Measurements from ENCODE around the gene C2CD2.

The C2CD2 gene

DNA sequence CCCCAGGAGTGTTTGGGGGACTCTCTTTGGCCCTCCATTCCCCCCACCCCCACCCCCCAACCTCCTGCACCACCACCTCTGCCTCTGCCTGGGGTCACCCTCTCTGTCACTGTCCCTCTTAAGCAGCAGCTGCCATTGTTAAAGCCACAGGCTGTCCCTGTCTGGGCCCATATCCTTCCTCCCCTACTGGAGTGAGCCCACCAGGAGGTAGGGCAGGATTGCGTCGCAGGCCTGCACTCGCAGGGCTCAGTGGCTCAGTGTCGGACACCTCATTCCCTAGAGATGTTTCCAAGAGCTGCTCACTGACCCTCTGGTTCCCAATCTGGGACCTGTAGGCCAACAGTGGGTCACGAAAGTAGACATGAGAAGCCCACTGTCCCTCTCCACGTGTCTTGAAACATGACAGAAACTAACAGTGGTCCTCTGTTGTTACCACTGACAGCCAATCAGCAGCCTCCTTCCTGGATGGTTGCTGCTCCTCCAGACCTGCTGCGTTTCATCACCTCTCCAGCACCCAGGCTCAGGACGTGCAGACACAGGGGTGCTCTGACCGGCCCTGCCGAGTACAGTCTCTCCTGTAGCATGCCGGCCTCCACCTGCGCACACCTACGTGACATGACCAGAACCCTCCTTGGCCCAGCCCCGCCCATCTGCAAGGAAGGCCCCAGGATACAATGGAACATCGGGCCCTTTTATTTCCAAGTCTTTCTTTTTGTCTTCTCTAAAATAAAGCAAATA, 82.4 kb downstream of the C2CD2 start:
- in situ Hi-C loops (cut with MboI; ENCODE audit: low sequenced_read_pairs), result no loop called here

DNA sequence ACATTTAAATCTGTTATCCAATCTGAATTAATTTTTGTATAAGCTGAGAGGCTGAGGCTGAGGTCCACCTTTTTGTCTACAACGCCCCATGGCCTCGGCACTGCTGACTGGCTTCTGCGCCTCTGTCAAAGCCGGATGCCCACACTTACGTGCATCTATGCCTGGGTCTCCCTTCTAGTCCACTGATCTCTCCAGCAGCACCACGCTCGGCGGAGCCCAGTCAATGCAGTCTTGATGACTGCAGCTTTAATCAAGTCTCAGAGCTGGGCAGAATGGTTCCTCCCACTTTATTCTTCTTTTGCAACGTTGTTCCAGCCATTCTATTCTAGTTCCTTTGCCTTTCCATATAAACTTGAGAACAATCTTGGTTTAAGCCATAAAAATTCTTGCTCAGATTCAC, 84.0 kb downstream of the C2CD2 start:
- in situ Hi-C loops (cut with MboI; ENCODE audit: low sequenced_read_pairs), result no loop called here

DNA sequence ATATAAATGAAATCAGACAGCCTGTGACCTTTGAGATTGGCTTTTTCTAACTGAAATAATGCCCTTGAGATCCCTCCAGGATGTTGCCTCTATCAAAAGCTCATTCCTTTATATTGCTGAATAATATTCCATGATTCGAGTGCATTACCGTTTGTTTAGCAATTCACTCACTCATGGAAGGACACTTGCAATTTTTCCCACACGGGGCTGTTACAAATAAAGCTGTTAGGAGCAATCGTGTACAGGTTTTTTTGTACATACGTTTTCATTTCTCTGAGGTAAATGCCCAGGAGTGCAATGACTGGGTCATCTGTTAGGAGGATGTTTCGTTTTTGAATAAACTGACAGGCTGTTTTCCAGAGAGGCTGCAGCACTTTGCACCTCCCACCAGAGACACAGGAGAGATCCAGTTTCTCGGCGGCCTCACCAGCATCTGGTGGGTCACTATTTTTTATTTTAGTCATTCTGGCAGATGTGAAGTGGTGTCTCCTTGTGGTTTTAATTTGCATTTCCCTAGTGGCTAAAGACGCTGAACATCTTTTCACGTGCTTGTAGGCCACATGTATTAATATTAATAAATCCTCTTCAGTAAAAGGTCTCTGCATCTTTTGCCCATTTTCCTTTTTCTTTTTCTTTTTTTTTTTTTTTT, 85.6 kb downstream of the C2CD2 start:
- in situ Hi-C loops (cut with MboI; ENCODE audit: low sequenced_read_pairs), result no loop called here

DNA sequence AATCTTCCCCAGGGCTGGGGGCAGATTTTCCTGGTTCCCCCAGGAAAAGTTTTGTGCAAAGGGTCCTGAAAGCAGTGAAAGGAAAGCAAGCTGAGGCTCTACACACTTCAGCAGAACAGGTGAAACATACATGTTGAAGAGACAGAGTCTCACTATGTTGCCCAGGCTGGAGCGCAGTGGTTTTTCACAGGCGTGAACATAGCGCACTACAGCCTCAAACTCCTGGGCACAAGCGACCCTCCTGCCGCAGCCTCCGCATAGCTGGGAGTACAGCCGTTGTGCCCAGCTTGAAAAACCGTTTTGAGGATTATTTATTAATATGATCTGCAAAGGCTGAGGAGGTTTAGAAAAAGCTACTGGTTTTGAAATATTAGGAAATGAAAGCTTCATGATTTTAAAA, 86.5 kb downstream of the C2CD2 start:
- in situ Hi-C loops (cut with MboI; ENCODE audit: low sequenced_read_pairs), result no loop called here

- in situ Hi-C loops (cut with MboI; ENCODE audit: low sequenced_read_pairs), result no loop called here
Measured at GRCh38 chr21:41866274-41866809, 87.5 kb downstream of the C2CD2 start.

- in situ Hi-C loops (cut with MboI; ENCODE audit: low sequenced_read_pairs), result no loop called here
Measured at GRCh38 chr21:41865002-41865777, 88.6 kb downstream of the C2CD2 start.

- in situ Hi-C loops (cut with MboI; ENCODE audit: low sequenced_read_pairs), result no loop called here
Measured at GRCh38 chr21:41864311-41865001, 89.4 kb downstream of the C2CD2 start.

DNA sequence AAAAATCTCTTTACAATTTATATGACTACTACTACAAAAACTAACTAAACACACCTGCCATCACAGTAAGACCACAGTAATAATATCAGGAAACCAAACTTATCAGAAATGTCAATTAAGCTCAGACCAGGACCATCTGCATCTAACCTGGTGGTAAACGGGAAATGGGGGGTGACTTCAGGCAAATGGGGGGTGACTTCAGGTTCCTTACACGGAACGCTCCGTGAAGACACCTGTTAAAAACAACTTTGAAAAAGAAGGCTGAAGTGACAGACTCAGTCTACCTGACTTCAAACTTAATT, 90.4 kb downstream of the C2CD2 start:
- in situ Hi-C loops (cut with MboI; ENCODE audit: low sequenced_read_pairs), result no loop called here

DNA sequence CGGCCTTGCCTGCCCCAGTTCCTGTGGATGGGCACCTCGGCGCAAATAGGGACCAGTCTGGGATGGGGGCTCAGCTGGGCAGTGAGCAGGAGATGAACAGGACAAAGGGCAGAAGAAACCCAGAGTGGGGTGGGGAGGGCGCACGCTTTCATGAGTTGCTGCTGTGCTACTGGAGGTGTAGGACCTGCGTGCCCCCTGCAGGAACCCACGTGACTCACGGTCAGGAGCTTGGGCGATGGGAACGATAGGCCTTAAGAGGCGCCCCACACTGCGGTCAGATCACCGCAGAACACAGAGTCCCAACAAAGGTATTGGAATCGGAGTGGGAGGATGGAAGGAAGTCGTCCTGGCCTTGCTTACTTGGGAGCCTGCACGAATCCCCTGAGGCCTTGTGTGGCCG, 91.8 kb downstream of the C2CD2 start:
- in situ Hi-C loops (cut with MboI; ENCODE audit: low sequenced_read_pairs), result no loop called here

GRCh38 chr21:41861255-41861654, 92.6 kb downstream of the C2CD2 start:
- in situ Hi-C loops (cut with MboI; ENCODE audit: low sequenced_read_pairs), result no loop called here

GRCh38 chr21:41859297-41859980, 94.4 kb downstream of the C2CD2 start:
- in situ Hi-C loops (cut with MboI; ENCODE audit: low sequenced_read_pairs), result no loop called here

- in situ Hi-C loops (cut with MboI; ENCODE audit: low sequenced_read_pairs), result no loop called here
Measured at GRCh38 chr21:41858466-41859296, 95.1 kb downstream of the C2CD2 start.

DNA sequence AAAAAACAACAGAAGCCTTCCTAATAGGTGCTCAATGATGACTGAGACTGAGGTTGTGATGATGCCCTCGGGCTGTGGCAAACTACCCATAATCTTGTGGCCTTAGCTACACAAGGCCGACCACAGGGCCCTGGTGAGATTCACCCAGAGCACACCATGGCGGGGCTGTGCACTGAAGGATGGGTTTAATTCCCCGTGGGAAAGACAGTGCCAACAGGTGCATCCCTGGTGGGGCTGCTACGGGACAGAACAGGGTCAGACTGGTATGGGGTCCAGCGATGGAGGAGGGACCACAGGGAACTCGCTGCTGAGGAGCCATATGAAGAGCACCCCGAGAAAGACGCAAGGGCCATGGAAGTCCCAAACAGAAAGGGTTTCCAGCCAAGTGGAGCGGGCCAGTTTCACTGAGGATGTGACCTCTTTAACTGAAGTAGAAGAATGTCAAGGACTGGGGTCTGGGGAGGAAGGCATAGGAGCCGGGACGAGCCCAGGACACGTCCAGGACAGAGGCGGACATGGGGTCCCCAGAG, 96.0 kb downstream of the C2CD2 start:
- in situ Hi-C loops (cut with MboI; ENCODE audit: low sequenced_read_pairs), result no loop called here

- in situ Hi-C loops (cut with MboI; ENCODE audit: low sequenced_read_pairs), result no loop called here
Measured at GRCh38 chr21:41856572-41856971, 97.2 kb downstream of the C2CD2 start.

DNA sequence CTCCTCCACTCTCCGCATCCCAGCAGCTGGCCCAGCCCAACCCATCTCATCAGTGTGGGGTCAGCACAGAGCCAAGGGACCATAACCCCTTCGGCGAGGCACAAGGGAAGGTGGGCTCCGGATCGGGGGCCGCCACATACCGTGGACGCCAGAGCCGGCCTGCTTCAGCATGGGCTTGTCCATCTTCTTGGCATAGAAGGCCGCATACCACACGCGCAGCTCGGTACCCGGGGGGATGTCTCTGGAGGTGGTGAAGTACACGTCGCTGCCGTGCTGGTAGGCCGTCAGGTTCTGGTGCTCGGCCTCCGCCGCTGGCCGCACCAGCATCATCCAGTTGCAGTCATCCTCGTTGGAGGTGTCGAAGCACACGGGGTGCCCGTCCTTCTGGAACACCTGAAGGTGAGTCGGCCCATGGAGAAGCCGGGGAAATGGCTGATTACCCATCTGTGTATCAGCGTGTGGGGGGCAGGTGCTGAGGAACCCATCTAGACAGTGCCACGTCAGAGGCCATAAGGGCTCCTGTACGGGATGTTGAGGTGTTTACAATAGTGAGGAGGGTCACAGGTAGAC, 99.3 kb downstream of the C2CD2 start:
- in situ Hi-C loops (cut with MboI; ENCODE audit: low sequenced_read_pairs), result no loop called here

DNA sequence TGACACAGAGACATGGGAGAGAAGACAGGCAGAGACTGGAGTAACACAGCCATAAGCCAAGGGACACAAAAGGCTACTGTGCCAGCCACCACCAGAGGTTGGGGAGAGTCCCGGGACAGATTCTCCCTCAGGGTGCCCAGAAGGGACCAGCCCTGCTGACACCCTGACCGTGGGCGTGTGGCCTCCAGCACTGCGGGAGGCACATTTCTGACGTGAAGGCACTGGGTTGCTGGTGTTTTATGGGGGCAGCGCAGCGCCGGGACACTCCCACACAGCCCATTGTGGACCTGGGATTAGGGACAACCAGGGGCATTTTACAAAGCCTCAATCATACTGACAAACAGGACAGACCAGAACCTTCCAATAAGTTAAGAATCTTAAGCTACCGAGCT, 100.9 kb downstream of the C2CD2 start:
- in situ Hi-C loops (cut with MboI; ENCODE audit: low sequenced_read_pairs), result no loop called here

- in situ Hi-C loops (cut with MboI; ENCODE audit: low sequenced_read_pairs), result no loop called here
Measured at GRCh38 chr21:41852151-41852928, 101.5 kb downstream of the C2CD2 start.

- in situ Hi-C loops (cut with MboI; ENCODE audit: low sequenced_read_pairs), result no loop called here
Measured at GRCh38 chr21:41851090-41851790, 102.6 kb downstream of the C2CD2 start.
